H4 (cell line): ENCODE data around the gene CBL. TPM values are rescaled to one million over a fixed set of nuclear protein-coding genes. Genes with fewer than 3 reads are reported as not detected.
A peak's percentile ranks its signal among the peaks of the same experiment; 100 is the strongest.
"Not testable (repeated sequence)": the region's sequence is repeated elsewhere in the genome, so short reads cannot be mapped to it uniquely, and the experiment has no call there.

ENCODE experiments used
- DNase-seq: peaks from one replicate; pipeline ENCODE4 v3.0.0-alpha.2; 2015; ENCODE audit warnings: low spot score
- total RNA-seq: library from RNA; depleted of rRNA; stranded (reverse); fragments of >200 nt; shearing (Covaris generic); gene quantifications from 2 replicates; pipeline ENCODE4 v1.2.3, GENCODE V29; 2014

CBL gene
- total RNA-seq, 1 experiment from 2014 or later, result 11.0 TPM

GRCh38 chr11:119184399-119184798 lies 21.7 kb upstream of the CBL start:
- DNase-seq, result not testable (repeated sequence)

GRCh38 chr11:119185981-119186634 lies 20.0 kb upstream of the CBL start:
- no peak for DNase-seq

- no peak for DNase-seq
These were observed 18.8 kb upstream of the CBL start for GRCh38 chr11:119187123-119187892.

- no peak for DNase-seq
These were observed 18.1 kb upstream of the CBL start for GRCh38 chr11:119188067-119188466.

DNA sequence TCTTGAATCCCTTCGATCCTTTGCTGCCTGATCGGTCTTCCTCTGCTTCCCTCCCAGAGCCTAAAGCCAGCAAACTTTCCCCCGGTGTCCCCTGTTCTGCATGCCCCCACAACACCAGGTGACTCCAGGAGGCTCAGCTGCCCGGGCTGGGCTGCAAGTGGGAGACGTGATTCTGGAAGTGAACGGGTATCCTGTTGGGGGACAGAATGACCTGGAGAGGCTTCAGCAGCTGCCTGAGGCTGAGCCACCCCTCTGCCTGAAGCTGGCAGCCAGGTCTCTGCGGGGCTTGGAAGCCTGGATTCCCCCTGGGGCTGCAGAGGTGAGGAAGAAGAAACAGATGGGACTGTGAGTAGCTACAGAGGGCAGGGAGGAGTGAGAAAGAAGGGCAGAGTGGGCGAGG lies 17.3 kb upstream of the CBL start:
- DNase-seq, result no peak

DNA sequence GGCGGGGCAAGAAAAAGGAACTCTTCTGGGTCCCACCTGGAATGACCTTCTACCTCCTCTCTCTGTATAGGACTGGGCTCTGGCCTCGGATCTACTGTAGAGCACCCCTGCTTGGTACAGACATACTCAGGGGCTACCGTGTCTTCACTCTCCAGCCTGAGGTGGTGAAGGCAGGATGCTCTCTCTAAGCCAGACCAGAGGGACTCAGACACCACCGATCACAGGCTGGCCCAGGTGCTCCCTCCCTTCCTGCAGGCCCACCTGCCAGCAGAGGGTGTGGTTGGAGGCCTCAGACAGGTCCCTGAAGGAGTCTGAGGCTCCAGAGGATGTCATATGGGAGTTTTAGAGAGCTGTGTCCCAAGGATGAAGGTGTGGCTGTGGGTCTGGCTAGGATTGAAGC lies 16.7 kb upstream of the CBL start:
- DNase-seq, result no peak

DNA sequence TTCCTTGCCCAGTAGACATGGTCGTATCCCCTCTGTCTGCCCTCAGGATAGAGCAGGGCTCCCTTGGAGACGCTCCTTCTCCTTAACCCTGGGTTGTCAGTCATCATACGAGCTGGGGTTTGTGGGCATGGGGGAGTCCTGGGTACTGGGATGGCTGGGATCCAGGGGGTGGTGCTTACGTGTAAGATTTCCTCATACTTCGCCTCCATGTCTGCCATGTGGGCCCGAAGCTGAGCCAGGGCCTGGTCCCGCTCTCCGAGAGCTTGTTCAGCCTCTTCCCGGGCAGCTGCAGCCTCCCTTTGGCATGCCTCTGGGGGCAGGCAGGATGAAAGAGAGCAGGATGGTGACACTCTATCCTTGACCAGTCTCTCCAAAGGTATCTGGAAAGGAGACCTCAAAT lies 15.6 kb upstream of the CBL start:
- DNase-seq, result no peak

GRCh38 chr11:119191265-119191664 lies 14.9 kb upstream of the CBL start:
- DNase-seq, result not testable (repeated sequence)

- DNase-seq, result no peak
These were observed 14.0 kb upstream of the CBL start for GRCh38 chr11:119192111-119192510.

- no peak for DNase-seq
These were observed 13.1 kb upstream of the CBL start for GRCh38 chr11:119193001-119193400.

DNA sequence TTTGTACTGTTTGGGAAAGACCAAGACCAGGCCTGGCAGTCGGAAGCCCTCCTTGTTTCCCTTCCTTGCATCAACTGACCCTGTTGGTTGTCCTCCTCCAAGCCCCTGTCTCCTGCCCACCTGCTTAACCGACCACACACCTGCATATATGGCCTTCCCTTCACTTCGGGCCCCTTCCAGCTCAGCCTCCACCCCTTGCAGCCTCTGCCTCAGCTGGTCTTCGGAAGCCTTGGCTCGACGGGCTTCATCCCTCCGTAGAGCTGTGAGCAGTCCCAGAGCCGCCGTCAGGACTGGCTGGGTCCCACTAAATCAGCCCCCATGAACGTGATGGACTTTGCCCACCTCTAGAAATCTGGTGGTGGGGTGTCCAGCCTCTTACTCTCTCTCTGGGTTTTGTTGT lies 12.5 kb upstream of the CBL start:
- no peak for DNase-seq

DNA sequence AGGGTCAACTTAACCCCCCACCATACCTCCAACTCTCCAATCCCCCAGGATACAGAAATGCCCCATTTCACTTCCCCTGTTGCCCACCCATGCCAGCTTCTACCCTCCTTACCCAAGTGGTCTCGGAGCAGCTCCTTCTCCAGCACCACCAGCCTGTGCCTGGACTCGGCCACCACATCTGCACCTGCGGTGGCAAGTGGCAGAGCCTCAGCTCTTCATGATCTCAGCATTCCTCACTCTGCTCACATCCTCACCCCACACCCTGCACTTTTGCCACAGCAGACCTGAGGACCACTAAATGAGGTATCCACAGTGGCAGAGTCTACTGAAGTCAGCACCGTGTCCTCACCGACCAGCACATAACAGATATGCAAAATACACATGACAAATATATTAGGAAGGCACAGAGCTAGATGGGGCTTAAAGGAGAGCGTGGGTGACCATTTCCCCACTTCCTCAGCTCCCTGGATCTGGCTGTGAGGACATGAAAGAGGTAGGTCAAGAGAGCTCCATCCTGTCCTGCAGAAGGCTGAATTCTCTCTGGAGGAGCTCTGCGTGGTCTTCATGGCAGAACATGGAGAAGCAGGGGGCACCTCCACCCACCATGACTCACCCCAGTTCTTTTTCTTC lies 11.2 kb upstream of the CBL start:
- DNase-seq, result no peak

DNA sequence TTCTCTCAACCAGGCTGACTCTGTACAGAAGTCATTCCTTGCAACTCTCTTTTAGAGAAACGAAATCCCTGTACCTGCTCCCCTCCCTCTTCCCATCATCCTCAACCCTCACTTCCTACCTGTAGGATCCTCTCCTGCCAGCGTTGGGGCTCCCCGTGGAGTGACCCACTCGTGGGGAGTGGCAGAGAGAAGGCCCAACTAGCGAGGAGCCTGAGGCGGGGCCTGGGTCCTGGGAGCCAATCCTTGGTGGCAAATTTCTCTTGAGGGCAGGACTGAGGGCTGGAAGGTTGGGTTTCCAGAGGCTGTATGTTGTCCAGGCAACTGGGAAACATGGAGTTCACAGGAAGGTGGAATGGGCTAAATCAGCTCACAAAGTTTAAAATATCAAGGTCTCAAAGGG lies 10.5 kb upstream of the CBL start:
- DNase-seq, result no peak

DNA sequence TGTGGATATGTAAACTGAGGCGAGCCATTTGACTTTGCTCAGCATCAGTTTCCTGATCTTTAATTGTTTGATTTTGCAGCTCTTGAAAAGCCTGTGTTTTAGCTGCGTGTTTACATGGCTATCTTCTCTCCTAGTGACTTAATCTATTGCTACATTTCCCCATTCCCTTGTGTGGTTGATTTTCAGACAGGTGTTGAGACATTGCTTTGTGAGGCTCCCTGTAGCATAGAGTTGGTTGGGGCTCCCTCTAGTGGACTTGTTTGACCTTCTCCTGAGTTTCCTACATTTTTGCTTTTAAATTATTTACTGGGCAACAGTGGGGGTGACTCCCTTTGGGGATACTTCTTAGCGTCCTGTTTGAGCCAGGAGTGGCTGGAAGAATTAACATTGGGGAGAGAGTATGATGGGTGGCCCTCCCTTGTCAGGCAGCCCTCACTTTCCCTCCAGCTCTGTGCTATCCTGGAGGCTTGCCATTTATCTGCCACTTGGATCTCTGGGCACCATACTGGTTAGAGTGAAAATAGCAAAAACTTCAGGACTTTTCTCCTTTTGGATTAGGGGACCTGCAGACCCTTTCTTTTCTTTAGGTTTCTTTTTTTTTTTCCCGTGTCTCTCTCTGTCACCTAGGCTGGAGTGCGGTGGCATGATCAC lies 9.2 kb upstream of the CBL start:
- DNase-seq, result peak; percentile 78

GRCh38 chr11:119198925-119199324 lies 7.2 kb upstream of the CBL start:
- DNase-seq, result no peak

DNA sequence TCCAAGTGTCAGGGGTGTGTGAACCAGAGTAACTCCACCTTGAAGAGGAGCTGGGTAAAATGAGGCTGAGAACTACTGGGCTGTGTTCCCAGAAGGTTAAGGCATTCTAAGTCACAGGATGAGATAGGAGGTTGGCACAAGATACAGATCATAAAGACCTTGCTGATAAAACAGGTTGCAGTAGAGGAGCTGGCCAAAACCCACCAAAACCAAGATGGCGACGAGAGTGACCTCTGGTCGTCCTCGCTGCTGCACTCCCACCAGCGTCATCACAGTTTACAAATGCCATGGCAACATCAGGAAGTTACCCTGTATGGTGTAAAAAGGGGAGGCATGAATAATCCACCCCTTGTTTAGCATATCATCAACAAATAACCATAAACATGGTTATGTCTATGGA lies 4.9 kb upstream of the CBL start:
- DNase-seq, result not testable (repeated sequence)

DNA sequence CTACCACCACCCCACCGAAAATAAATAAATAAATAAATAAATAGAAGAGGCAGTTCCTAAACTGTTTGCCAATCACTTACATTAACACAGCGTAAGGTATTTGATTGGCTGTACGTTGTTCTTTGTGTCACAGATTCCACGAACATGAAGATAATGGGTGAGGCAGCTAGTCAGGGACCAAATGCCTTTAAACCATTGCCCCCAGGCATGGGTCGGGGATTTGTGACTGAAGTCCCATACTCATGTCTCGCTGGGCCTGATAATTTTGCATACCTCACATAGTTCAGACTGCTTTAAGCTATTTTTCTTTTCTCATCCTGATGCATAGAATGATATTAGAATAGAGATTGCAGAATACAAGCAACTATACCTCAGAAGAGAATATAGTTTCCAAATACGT lies 3.6 kb upstream of the CBL start:
- no peak for DNase-seq

GRCh38 chr11:119204066-119204465 lies 2.1 kb upstream of the CBL start:
- no peak for DNase-seq

DNA sequence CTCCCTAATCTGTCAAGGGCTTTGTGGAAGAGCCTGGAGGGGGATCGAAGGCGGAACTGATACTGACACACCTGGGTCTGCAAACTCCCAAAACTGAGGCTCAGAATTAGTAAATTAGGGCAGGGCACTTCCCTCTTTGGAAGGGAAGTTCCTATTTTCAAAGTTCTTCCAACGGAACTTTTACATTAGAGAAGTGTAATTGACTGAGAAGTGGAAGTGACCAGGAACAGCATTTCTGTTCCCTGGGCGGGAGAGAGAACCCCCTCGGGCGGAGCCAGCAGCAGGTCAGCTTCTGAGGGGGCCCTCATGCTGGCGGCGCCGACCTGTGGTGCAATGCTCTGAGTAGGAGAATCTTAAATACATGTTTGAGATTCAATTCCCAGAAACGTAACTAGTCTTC lies 1.1 kb upstream of the CBL start:
- no peak for DNase-seq

- DNase-seq, result no peak
These were observed 624 bp downstream of the CBL start for GRCh38 chr11:119206511-119207414.

- no peak for DNase-seq
These were observed 1.3 kb downstream of the CBL start for GRCh38 chr11:119207415-119207960.
